ENCODE measurements around the gene SGMS1.
"Not testable (repeated sequence)": the region's sequence is repeated elsewhere in the genome, so short reads cannot be mapped to it uniquely, and the experiment has no call there.

Gene SGMS1

DNA sequence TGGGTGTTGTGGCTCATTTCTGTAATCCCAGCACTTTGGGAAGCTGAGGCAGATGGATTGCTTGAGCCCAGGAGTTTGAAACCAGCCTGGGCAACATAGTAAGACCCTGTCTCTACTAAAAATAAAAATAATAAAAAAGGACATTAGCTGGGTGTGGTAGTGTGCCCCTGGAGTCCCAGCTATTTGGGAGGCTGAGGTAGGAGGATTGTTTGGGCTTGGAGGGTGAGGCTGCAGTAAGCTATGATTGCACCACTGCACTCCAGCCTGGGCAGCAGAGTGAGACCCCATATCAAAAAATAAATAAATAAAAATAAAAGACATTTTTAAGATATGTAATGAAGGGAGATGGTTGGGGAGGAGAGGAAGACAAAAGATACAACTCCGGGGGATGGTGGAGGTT lies 23.6 kb upstream of the SGMS1 start:
- H3K4me1 ChIP-seq (ENCODE audit: control insufficient read depth, insufficient read depth, low read depth, low read length); H2BK5ac ChIP-seq (ENCODE audit: low read depth, low read length, poor library complexity, severe bottlenecking); H3K23ac ChIP-seq (ENCODE audit: low read length in 2 of 2); H3K79me1 ChIP-seq (replicated peaks; ENCODE audit: low read length, poor library complexity, severe bottlenecking); H3K18ac ChIP-seq (ENCODE audit: low read depth in 1 of 2, low read length in 2 of 2); DNase-seq; H3K4me2 ChIP-seq (ENCODE audit: low read length, poor library complexity, severe bottlenecking); H3K4me3 ChIP-seq (ENCODE audit: insufficient read depth in 1 of 2, low read depth in 1 of 2, low read length in 2 of 2); H3K14ac ChIP-seq (ENCODE audit: low read length in 2 of 2); H2BK120ac ChIP-seq (ENCODE audit: low read depth, low read length); H4K8ac ChIP-seq (ENCODE audit: low read length); H3K27ac ChIP-seq (ENCODE audit: low read length, poor library complexity, severe bottlenecking); H3K4ac ChIP-seq (ENCODE audit: low read depth in 1 of 2, low read length in 2 of 2); H4K91ac ChIP-seq (ENCODE audit: low read length); H3K36me3 ChIP-seq (ENCODE audit: control insufficient read depth in 1 of 2, insufficient read depth in 2 of 2, low read depth in 1 of 2, low read length in 2 of 2); H2BK15ac ChIP-seq (ENCODE audit: low read depth, poor library complexity, severe bottlenecking); H2BK12ac ChIP-seq (ENCODE audit: low read length in 2 of 2); H3K9ac ChIP-seq (ENCODE audit: low read length); H3K9me3 ChIP-seq (ENCODE audit: control insufficient read depth, low read length); H3K27me3 ChIP-seq (ENCODE audit: control insufficient read depth in 1 of 2, insufficient read depth in 1 of 2, low read length in 2 of 2); H2AK5ac ChIP-seq (ENCODE audit: low read length, severe bottlenecking); H2AFZ ChIP-seq (ENCODE audit: low read depth, low read length): not testable (repeated sequence)
- WGBS, result 93% methylated on average over 1 of the region's 1 CpG

DNA sequence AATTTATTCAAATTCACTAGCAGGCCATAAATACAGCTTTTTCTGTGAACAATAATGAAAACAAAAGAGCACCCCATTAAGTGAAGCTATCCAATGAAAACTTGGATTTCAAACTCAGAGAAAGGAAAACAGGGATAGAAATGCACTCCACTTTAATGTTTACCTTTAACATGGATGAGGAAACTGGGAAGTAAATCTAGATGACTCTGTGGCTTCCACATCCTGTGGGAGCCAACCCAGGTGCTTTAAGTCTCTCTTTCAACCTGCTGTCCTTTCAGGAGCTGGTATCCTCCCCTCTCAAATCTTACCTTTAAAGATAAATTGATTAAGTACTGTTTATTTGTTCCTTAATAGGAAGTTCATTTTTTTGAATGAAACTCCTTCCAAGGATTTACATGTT lies 21.5 kb upstream of the SGMS1 start:
- Histone ChIP-seq H2BK12ac (ENCODE audit: low read length in 2 of 2) (no peak overlapping the region), H3K36me3 (ENCODE audit: control insufficient read depth in 1 of 2, insufficient read depth in 2 of 2, low read depth in 1 of 2, low read length in 2 of 2) (no peaks in the 10 kb centered on the region), H3K23ac (ENCODE audit: low read length in 2 of 2) (no peak overlapping the region)

DNA sequence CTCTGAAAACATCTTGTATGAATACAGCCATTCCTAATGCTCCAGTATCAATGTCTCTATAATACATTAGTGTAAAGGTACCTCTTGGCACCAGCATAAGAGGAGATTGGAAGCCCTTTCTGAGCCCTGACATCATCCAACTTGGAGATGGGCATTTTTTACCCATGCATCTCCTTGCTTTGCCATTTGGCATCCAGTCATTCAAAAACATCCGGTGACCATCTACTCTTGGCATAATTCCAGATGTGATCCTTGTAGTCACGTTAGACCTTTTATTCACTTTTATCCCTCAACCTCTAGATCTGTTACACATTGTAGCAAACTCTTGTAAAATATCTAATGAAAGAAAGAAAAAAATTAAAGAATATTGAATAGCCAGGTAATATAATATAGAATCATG lies 17.9 kb upstream of the SGMS1 start:
- no peak overlapping the region for H3K4me3 ChIP-seq (ENCODE audit: insufficient read depth in 1 of 2, low read depth in 1 of 2, low read length in 2 of 2)
- no peak overlapping the region for H3K23ac ChIP-seq (ENCODE audit: low read length in 2 of 2)
- H2BK5ac ChIP-seq (ENCODE audit: low read depth, low read length, poor library complexity, severe bottlenecking), result no peak overlapping the region
- no peaks in the 10 kb centered on the region for H3K4me1 ChIP-seq (ENCODE audit: control insufficient read depth, insufficient read depth, low read depth, low read length)
- no peak overlapping the region for H3K18ac ChIP-seq (ENCODE audit: low read depth in 1 of 2, low read length in 2 of 2)
- H3K14ac ChIP-seq (ENCODE audit: low read length in 2 of 2), result no peak overlapping the region
- no peak overlapping the region for H2BK15ac ChIP-seq (ENCODE audit: low read depth, poor library complexity, severe bottlenecking)
- no peaks in the 10 kb centered on the region for H3K36me3 ChIP-seq (ENCODE audit: control insufficient read depth in 1 of 2, insufficient read depth in 2 of 2, low read depth in 1 of 2, low read length in 2 of 2)
- H3K79me1 ChIP-seq (replicated peaks; ENCODE audit: low read length, poor library complexity, severe bottlenecking), result no peaks in the 10 kb centered on the region
- H2BK12ac ChIP-seq (ENCODE audit: low read length in 2 of 2), result no peak overlapping the region
- H3K4me2 ChIP-seq (ENCODE audit: low read length, poor library complexity, severe bottlenecking), result no peak overlapping the region
- H3K9ac ChIP-seq (ENCODE audit: low read length), result no peak overlapping the region
- 67% methylated on average over 1 of the region's 2 CpGs for WGBS
- H2AFZ ChIP-seq (ENCODE audit: low read depth, low read length), result no peak overlapping the region
- H3K9me3 ChIP-seq (ENCODE audit: control insufficient read depth, low read length), result no peaks in the 10 kb centered on the region
- H4K8ac ChIP-seq (ENCODE audit: low read length), result no peak overlapping the region
- no peak overlapping the region for H3K4ac ChIP-seq (ENCODE audit: low read depth in 1 of 2, low read length in 2 of 2)
- H2BK120ac ChIP-seq (ENCODE audit: low read depth, low read length), result no peak overlapping the region
- H2AK5ac ChIP-seq (ENCODE audit: low read length, severe bottlenecking), result no peak overlapping the region
- no peak overlapping the region for H3K27ac ChIP-seq (ENCODE audit: low read length, poor library complexity, severe bottlenecking)
- no peak overlapping the region for H4K91ac ChIP-seq (ENCODE audit: low read length)
- DNase-seq, result no peak
- peaks cover 0 to 3% of the 10 kb centered on the region in 2 experiments for H3K27me3 ChIP-seq (ENCODE audit: control insufficient read depth in 1 of 2, insufficient read depth in 1 of 2, low read length in 2 of 2)

More for the DNA sequence above, 21.5 kb upstream of the SGMS1 start:
- no peak for DNase-seq
- H4K91ac ChIP-seq (ENCODE audit: low read length), result no peak overlapping the region
- no peak overlapping the region for H2BK15ac ChIP-seq (ENCODE audit: low read depth, poor library complexity, severe bottlenecking)
- no peak overlapping the region for H3K27ac ChIP-seq (ENCODE audit: low read length, poor library complexity, severe bottlenecking)
- peaks cover 0 to 3% of the 10 kb centered on the region in 2 experiments for H3K27me3 ChIP-seq (ENCODE audit: control insufficient read depth in 1 of 2, insufficient read depth in 1 of 2, low read length in 2 of 2)
- H2BK120ac ChIP-seq (ENCODE audit: low read depth, low read length), result no peak overlapping the region
- no peaks in the 10 kb centered on the region for H3K79me1 ChIP-seq (replicated peaks; ENCODE audit: low read length, poor library complexity, severe bottlenecking)
- no peak overlapping the region for H3K18ac ChIP-seq (ENCODE audit: low read depth in 1 of 2, low read length in 2 of 2)
- H3K9ac ChIP-seq (ENCODE audit: low read length), result no peak overlapping the region
- H3K4me3 ChIP-seq (ENCODE audit: insufficient read depth in 1 of 2, low read depth in 1 of 2, low read length in 2 of 2), result no peak overlapping the region
- no peak overlapping the region for H2BK5ac ChIP-seq (ENCODE audit: low read depth, low read length, poor library complexity, severe bottlenecking)
- no peaks in the 10 kb centered on the region for H3K9me3 ChIP-seq (ENCODE audit: control insufficient read depth, low read length)
- H3K14ac ChIP-seq (ENCODE audit: low read length in 2 of 2), result no peak overlapping the region
- no peak overlapping the region for H3K4me2 ChIP-seq (ENCODE audit: low read length, poor library complexity, severe bottlenecking)
- H2AK5ac ChIP-seq (ENCODE audit: low read length, severe bottlenecking), result no peak overlapping the region
- no peak overlapping the region for H2AFZ ChIP-seq (ENCODE audit: low read depth, low read length)
- H3K4ac ChIP-seq (ENCODE audit: low read depth in 1 of 2, low read length in 2 of 2), result no peak overlapping the region
- no peak overlapping the region for H4K8ac ChIP-seq (ENCODE audit: low read length)
- H3K4me1 ChIP-seq (ENCODE audit: control insufficient read depth, insufficient read depth, low read depth, low read length), result no peaks in the 10 kb centered on the region

DNA sequence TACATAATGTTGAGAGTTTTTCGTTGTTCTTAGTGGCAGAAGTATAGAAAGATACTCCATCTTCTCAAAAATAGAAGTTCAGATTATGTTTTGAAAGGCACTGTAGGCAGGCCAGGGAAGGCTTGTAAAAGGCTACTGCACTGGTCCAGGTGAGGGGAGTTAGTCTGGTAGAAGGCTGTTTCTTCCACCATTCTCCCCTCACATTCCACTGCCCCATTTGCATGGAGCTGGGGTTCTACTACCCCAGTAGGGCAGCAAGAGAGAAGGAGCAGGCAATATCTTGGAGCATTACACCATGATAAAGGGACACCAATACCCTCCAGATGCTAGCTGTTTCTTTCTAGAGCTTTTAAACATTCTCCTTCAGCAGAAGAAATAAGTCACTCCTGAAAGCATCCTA lies 16.5 kb upstream of the SGMS1 start:
- no peak overlapping the region for H3K4ac ChIP-seq (ENCODE audit: low read depth in 1 of 2, low read length in 2 of 2)
- H3K9ac ChIP-seq (ENCODE audit: low read length), result no peak overlapping the region
- H4K8ac ChIP-seq (ENCODE audit: low read length), result no peak overlapping the region
- no peak overlapping the region for H3K18ac ChIP-seq (ENCODE audit: low read depth in 1 of 2, low read length in 2 of 2)
- H3K27ac ChIP-seq (ENCODE audit: low read length, poor library complexity, severe bottlenecking), result no peak overlapping the region
- no peak overlapping the region for H2BK120ac ChIP-seq (ENCODE audit: low read depth, low read length)
- H3K36me3 ChIP-seq (ENCODE audit: control insufficient read depth in 1 of 2, insufficient read depth in 2 of 2, low read depth in 1 of 2, low read length in 2 of 2), result no peaks in the 10 kb centered on the region
- no peak overlapping the region for H2BK12ac ChIP-seq (ENCODE audit: low read length in 2 of 2)
- WGBS, result 60% methylated on average over 1 of the region's 1 CpG
- H2BK5ac ChIP-seq (ENCODE audit: low read depth, low read length, poor library complexity, severe bottlenecking), result no peak overlapping the region
- H3K27me3 ChIP-seq (ENCODE audit: control insufficient read depth in 1 of 2, insufficient read depth in 1 of 2, low read length in 2 of 2), result peaks cover 0 to 3% of the 10 kb centered on the region in 2 experiments
- H4K91ac ChIP-seq (ENCODE audit: low read length), result no peak overlapping the region
- H3K9me3 ChIP-seq (ENCODE audit: control insufficient read depth, low read length), result no peaks in the 10 kb centered on the region
- H3K23ac ChIP-seq (ENCODE audit: low read length in 2 of 2), result no peak overlapping the region
- H3K79me1 ChIP-seq (replicated peaks; ENCODE audit: low read length, poor library complexity, severe bottlenecking), result no peaks in the 10 kb centered on the region
- no peak overlapping the region for H3K4me2 ChIP-seq (ENCODE audit: low read length, poor library complexity, severe bottlenecking)
- H3K14ac ChIP-seq (ENCODE audit: low read length in 2 of 2), result no peak overlapping the region
- H3K4me3 ChIP-seq (ENCODE audit: insufficient read depth in 1 of 2, low read depth in 1 of 2, low read length in 2 of 2), result no peak overlapping the region
- H2BK15ac ChIP-seq (ENCODE audit: low read depth, poor library complexity, severe bottlenecking), result no peak overlapping the region
- no peaks in the 10 kb centered on the region for H3K4me1 ChIP-seq (ENCODE audit: control insufficient read depth, insufficient read depth, low read depth, low read length)
- H2AK5ac ChIP-seq (ENCODE audit: low read length, severe bottlenecking), result no peak overlapping the region
- no peak overlapping the region for H2AFZ ChIP-seq (ENCODE audit: low read depth, low read length)
- DNase-seq, result no peak
